Limb (tissue), 2 donors: ENCODE results near the gene ITCH.
"Not testable (repeated sequence)": the region's sequence is repeated elsewhere in the genome, so short reads cannot be mapped to it uniquely, and the experiment has no call there.

Experiments used
- DNase-seq, 2 donors: peaks; one replicate each; pipeline ENCODE4 v3.0.0-alpha.2; 2016; ENCODE audit errors: extremely low spot score in 2 of 2

The ITCH gene

GRCh38 chr20:34377072-34377847 is 14.2 kb downstream of the ITCH start:
- no peak for DNase-seq

DNA sequence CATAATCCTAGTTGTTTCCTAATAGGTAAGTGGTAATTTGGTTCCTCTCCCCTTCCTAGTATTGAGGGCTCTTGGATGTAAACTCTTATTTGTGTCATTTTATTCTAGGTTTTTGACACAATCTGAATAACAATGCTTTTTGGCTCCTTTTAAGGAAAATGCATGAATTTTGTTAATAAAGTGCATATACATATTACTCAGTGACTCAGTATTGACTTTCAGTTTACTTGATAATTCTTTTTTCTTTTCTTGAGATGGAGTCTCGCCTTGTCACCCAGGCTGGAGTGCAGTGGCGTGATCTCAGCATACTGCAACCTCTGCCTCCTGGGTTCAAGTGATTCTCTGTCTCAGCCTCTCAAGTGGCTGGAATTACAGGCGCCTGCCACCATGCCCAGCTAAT is 19.1 kb downstream of the ITCH start:
- no peak for DNase-seq

GRCh38 chr20:34382877-34383455 is 19.9 kb downstream of the ITCH start:
- DNase-seq, result not testable (repeated sequence)

DNA sequence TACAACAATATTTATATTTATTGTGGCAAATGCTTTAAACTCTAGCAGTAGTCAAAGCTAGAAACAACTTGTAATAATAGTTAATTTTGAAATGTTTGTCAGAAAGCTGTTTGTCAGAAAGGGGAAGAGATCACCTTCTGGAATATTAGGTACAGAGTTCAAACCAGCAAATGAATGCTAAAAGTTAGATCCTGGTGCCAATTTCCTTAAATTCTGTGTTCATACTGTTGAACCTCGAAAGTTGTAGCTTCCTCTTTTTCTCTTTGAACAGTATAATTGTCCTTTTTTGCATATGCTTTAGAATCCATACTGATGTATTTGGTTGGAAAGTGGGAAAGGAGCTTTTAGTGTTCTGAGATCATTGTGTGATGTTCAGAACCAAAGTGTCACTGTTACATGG is 22.4 kb downstream of the ITCH start:
- no peak for DNase-seq

- DNase-seq, result no peak
These were observed 24.9 kb downstream of the ITCH start for GRCh38 chr20:34388000-34388399.

DNA sequence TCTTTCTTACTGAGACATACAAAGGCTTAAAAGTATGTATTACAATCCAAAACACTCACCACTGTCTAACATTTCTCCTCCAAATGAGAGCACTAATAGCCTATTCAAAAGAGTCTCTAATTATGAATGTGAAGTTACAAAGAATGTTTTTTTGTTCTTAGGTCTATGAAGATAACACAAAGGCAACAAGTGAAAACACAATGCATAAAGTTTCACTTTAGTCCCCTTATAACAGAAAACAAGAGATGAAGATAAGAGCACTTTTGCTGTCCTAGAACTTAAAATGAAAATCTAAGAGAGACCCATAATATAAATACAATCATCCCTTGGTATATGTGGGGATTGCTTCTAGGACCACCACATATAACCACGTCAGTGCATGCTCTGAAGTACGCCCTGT is 25.6 kb downstream of the ITCH start:
- DNase-seq, result no peak

GRCh38 chr20:34389206-34389953 is 26.3 kb downstream of the ITCH start:
- no peak for DNase-seq

GRCh38 chr20:34389954-34390555 is 27.0 kb downstream of the ITCH start:
- DNase-seq, result no peak

GRCh38 chr20:34396408-34396807 is 33.3 kb downstream of the ITCH start:
- DNase-seq, result no peak

- DNase-seq, result no peak
These were observed 34.0 kb downstream of the ITCH start for GRCh38 chr20:34397096-34397495.

DNA sequence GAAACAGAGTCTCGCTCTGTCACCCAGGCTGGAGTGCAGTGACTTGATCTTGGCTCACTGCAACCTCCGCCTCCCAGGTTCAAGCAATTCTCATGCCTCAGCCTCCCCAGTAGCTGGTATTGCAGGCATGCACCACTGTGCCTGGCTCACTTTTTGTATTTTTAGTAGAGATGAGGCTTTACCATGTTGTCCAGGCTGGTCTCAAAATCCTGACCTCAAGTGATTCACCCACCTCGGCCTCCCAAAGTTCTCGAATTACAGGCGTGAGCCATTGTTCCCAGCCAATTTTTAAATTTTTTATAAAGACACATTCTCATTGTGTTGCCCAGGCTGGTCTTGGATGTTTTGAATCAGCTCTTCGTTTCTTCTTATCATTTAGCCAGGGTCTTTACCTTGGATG is 37.7 kb downstream of the ITCH start:
- DNase-seq, result not testable (repeated sequence)

DNA sequence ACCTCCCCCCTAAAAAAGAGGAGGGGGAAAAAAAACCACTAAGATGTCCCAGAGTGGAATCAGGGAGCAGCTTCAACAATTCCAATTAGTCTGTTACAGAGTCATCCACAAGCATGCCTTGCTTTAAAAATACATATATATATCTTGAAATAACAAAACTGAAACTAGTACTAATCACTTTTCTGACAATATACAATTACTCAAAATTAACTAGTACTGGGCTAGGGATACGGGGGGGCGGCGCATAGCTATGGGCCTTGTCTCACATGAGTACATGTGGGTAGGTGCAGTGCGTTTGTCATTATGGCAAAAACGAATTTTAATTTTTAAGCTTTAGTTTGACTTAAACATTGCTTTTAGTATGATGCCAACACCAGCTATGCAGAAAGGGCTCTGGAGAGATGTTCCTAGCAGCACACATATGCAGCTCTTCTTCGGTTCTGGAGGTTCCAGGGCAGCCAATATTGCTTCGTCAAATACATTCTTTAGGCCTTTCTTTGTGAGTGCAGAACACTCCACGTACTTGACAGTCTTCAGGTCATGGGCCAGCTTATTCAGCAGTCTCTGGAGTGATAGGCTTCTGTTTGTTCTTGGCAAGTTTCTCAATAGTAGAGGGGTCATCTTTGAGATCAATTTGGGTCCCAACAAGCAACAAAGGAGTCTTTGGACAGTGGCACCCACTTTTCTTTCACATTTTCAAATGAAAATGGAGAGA is 38.8 kb downstream of the ITCH start:
- no peak for DNase-seq

DNA sequence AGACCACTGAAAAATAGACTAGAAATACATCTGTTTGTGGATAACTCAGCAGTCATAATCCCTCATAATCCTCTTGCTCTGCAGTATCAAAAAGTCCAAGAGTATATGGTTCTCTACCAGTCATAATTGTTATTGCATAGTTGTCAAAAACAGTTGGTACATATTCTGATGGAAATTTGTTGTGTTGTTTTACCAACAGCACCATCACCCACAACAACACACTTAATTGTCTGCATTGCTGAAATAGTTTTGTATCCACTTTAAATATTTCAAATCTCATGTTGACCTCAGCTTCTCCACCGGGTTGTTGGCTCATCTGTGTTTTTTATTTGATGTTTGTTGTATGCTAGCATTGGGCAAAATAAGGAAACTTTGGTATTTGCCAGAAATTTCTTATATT is 39.4 kb downstream of the ITCH start:
- no peak for DNase-seq

GRCh38 chr20:34403063-34403827 is 40.2 kb downstream of the ITCH start:
- DNase-seq, result no peak

- DNase-seq, result no peak
These were observed 40.8 kb downstream of the ITCH start for GRCh38 chr20:34403908-34404307.

DNA sequence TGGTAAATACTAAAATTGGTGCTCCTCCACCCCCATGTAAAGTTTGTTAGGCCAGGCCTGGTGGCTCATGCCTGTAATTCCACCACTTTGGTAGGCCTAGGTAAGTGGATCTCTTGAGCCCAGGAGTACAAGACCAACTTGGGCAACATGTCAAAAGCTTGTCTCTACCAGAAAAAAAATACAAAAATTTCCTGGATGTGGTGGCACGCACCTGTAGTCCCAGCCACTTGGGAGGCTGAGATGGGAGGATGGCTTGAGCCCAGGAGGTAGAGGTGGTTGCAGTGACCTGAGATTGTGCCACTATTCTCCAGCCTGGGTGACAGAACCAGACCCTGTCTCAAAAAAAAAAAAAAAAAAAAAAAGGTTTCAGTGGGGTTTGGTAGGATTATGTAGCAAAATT is 41.7 kb downstream of the ITCH start:
- DNase-seq, result no peak

DNA sequence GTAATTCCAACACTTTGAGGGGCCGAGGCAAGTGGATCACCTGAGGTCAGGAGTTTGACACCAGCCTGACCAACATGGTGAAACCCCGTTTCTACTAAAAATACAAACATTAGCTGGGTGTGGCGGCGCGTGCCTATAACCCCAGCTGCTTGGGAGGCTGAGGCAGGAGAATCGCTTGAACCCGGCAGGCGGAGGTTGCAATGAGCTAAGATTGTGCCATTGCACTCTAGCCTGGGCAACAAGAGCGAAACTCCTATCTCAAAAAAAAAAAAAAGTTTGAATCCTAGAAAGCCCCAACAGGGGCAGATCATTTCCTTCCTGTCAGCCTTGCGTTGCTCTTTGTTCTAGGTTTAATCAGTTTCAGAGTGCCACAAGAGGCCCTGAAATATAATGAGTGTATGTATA is 42.2 kb downstream of the ITCH start:
- not testable (repeated sequence) for DNase-seq

DNA sequence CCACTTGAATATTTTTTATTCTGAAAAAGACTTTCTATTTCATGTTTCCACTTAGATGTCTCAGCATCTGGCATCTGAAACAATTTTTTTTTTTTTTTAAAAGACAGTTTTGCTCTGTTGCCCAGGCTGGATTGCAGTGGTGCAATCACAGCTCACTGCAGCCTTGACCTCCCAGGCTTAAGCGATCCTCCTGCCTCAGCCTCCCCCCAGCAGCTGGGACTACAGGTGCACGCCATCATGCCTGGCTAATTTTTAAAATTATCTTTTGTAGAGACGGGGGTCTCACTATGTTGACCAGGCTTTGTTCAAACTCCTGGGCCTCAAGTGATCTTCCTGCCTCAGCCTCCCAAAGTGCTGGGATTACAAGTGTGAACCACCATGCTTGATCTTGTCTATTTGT is 42.9 kb downstream of the ITCH start:
- not testable (repeated sequence) for DNase-seq

- DNase-seq, result no peak
These were observed 44.9 kb downstream of the ITCH start for GRCh38 chr20:34407962-34408474.

DNA sequence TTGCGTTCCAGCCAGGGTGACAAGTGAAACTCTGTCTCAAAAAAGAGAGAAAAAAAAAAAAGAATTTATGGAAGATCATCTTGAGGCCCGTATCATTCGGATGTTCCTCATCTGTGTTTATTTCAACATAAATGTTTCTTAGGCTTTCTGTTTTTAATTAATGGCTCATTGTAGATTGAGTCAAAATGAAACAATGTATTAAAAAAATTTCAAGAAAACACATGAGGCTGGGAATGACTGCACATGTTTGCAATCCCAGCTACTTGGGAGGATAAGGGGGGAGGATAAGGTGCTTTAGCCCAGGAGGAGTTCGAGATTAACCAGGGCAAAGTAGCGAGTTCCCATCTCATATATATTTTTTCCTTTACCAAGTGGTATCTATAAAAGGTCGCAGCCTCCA is 47.3 kb downstream of the ITCH start:
- DNase-seq, result no peak

DNA sequence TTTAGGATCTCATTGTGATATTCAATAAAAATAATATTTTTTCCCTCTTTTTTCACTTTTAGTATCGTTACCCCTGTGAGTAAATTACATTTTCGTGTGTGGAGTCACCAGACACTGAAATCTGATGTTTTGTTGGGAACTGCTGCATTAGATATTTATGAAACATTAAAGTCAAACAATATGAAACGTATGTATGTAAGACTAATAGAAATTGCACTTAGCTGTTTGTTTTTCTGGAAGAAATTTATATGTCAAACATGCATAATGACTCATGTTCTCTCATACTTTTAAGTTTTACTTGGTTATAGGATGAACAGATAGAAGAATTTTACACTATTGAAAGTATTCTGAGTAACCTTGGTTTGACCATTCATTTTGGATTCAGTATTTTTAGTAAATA is 49.4 kb downstream of the ITCH start:
- DNase-seq, result no peak
